ENCODE measurements around the gene ACSL4. TPM values are rescaled to one million over a fixed set of nuclear protein-coding genes. Genes with fewer than 3 reads are reported as not detected.

The ACSL4 gene
- total and polyA plus RNA-seq, 10 donors: 10.8 to 109 (median 49.7) TPM

- H3K27me3 ChIP-seq (replicated peaks in 1 of 7): peaks cover 0 to 6% (median 0%) of the 10 kb centered on the region in 7 donors
- WGBS, 5 donors: 59 to 92% (median 86%) methylated on average over 2 of the region's 2 CpGs
- no peak for TF ChIP-seq CTCF (IDR thresholded peaks at IDR 0.05 in 8 of 11, conservative IDR thresholded peaks at IDR 0.05 in 3 of 11)
- no peak for TF ChIP-seq POLR2A (IDR thresholded peaks at IDR 0.05)
- no peak for TF ChIP-seq POLR2AphosphoS5 (IDR thresholded peaks at IDR 0.05)
- no peaks in the 10 kb centered on the region for H3K4me1 ChIP-seq
- H3K9me3 ChIP-seq: peaks cover 0 to 3% (median 0%) of the 10 kb centered on the region in 8 donors
- H3K27ac ChIP-seq: no peak overlapping the region
- H3K36me3 ChIP-seq: no peaks in the 10 kb centered on the region
- intact Hi-C loops (cut with DNase I; ENCODE audit: low total_unique reads): no loop called here
- H3K4me3 ChIP-seq: no peak overlapping the region
- no peak for DNase-seq
These were observed 27.8 kb upstream of the ACSL4 start for GRCh38 chrX:109760922-109761250.

- intact Hi-C loops (cut with DNase I; ENCODE audit: low total_unique reads): no loop called here
- Histone ChIP-seq H3K27me3 (replicated peaks in 1 of 7) (peaks cover 0 to 6% (median 0%) of the 10 kb centered on the region in 7 donors), H3K36me3 (no peaks in the 10 kb centered on the region), H3K9me3 (peaks cover 0 to 8% (median 2%) of the 10 kb centered on the region in 8 donors), H3K4me1 (no peaks in the 10 kb centered on the region), H3K27ac (no peak overlapping the region), H3K4me3 (no peak overlapping the region)
- TF ChIP-seq POLR2A (IDR thresholded peaks at IDR 0.05) (no peak), POLR2AphosphoS5 (IDR thresholded peaks at IDR 0.05) (no peak), CTCF (IDR thresholded peaks at IDR 0.05 in 8 of 11, conservative IDR thresholded peaks at IDR 0.05 in 3 of 11) (no peak)
- DNase-seq: no peak
- 44 to 63% (median 61%) methylated on average over 5 of the region's 5 CpGs for whole genome bisulfite sequencing, 5 donors
These were observed 27.3 kb upstream of the ACSL4 start for GRCh38 chrX:109760209-109760921.

- Histone ChIP-seq H3K27ac (no peak overlapping the region), H3K4me3 (no peak overlapping the region), H3K27me3 (replicated peaks in 1 of 7) (no peaks in the 10 kb centered on the region), H3K4me1 (no peaks in the 10 kb centered on the region), H3K36me3 (no peaks in the 10 kb centered on the region), H3K9me3 (peaks cover 0 to 19% (median 5%) of the 10 kb centered on the region in 8 donors)
- DNase-seq: no peak
- WGBS, 5 donors: 89 to 95% (median 92%) methylated on average over 4 of the region's 4 CpGs
- intact Hi-C loops (cut with DNase I; ENCODE audit: low total_unique reads): no loop called here
- TF ChIP-seq POLR2A (IDR thresholded peaks at IDR 0.05) (no peak), CTCF (IDR thresholded peaks at IDR 0.05 in 8 of 11, conservative IDR thresholded peaks at IDR 0.05 in 3 of 11) (no peak), POLR2AphosphoS5 (IDR thresholded peaks at IDR 0.05) (no peak)
These were observed 20.2 kb upstream of the ACSL4 start for GRCh38 chrX:109753256-109753655.

GRCh38 chrX:109751698-109752097, 18.6 kb upstream of the ACSL4 start:
- intact Hi-C loops (cut with DNase I; ENCODE audit: low total_unique reads): no loop called here
- TF ChIP-seq POLR2A (IDR thresholded peaks at IDR 0.05) (no peak), POLR2AphosphoS5 (IDR thresholded peaks at IDR 0.05) (no peak), CTCF (IDR thresholded peaks at IDR 0.05 in 8 of 11, conservative IDR thresholded peaks at IDR 0.05 in 3 of 11) (no peak)
- Histone ChIP-seq H3K27me3 (replicated peaks in 1 of 7) (no peaks in the 10 kb centered on the region), H3K4me1 (no peaks in the 10 kb centered on the region), H3K27ac (no peak overlapping the region), H3K9me3 (peaks cover 0 to 19% (median 5%) of the 10 kb centered on the region in 8 donors), H3K36me3 (no peaks in the 10 kb centered on the region), H3K4me3 (no peak overlapping the region)
- WGBS, 5 donors: 62 to 100% (median 87%) methylated on average over 2 of the region's 2 CpGs
- DNase-seq: no peak
